ENCODE measurements around the gene VIP. TPM values are rescaled to one million over a fixed set of nuclear protein-coding genes. Genes with fewer than 3 reads are reported as not detected.

VIP gene
- total and polyA plus RNA-seq, 2 of the 8 experiments (the other 6 are each of a cell fraction or from before 2014, with no cell fraction given), result not detected

DNA sequence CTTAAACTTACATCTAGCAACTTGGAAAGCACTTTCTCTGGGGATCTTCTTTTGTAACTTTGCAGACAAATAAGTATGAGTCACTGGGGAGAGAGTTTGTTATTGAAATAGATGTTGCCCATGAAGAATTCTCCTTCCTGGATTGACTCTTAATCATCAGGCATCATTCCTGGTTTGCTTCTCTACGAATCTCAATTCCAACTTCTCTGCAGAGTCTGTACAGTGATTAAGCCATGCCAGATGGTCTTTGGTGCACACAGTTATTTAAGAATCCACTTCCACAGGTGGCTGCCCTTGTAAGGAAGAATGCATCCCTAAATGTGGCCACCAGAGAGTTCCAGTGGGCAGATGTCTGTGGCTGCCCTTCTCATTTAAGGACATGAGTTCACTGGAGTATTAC, 27.2 kb upstream of the VIP start:
- H3K23me2 ChIP-seq (ENCODE audit: low read depth, low read length), result no peaks in the 10 kb centered on the region
- H2BK20ac ChIP-seq (ENCODE audit: low read length), result no peak overlapping the region
- DNase-seq (ENCODE audit: low read depth in 1 of 2, low spot score in 2 of 2), result no peak
- POLR2A ChIA-PET (ENCODE audit: partially characterized antibody), result interaction anchor here (0.7 kb wide), 1 partner anchor 425 kb away, joined by 3 read pairs; no protein-coding TSS in a partner anchor
- no peak overlapping the region for H2BK12ac ChIP-seq (ENCODE audit: low read depth, low read length)
- H2AK5ac ChIP-seq (ENCODE audit: low read depth, low read length), result no peak overlapping the region
- H2BK120ac ChIP-seq (replicated peaks; ENCODE audit: low read depth, low read length), result no peak overlapping the region
- H3K56ac ChIP-seq (replicated peaks; ENCODE audit: insufficient read length, low read depth, low read length), result no peak overlapping the region
- H3K9me3 ChIP-seq (ENCODE audit: insufficient read depth in 2 of 2, low read depth in 1 of 2, low read length in 1 of 2), result no peaks in the 10 kb centered on the region
- CTCF ChIA-PET (ENCODE audit: partially characterized antibody), result interaction anchor here (1.1 kb wide), 1 partner anchor 225 kb away, joined by 3 read pairs; no protein-coding TSS in a partner anchor
- no peaks in the 10 kb centered on the region for H3K27me3 ChIP-seq (replicated peaks in 1 of 4; ENCODE audit: control insufficient read depth in 3 of 4, extremely low read depth in 1 of 4, insufficient read depth in 3 of 4, low read length in 3 of 4)
- FAIRE-seq, result no peak
- WGBS, 2 experiments (ENCODE audit: extremely low coverage in 1 of 2, insufficient coverage in 1 of 2, insufficient read length in 1 of 2, insufficient replicate concordance in 2 of 2, low coverage in 1 of 2, low lambda C conversion rate in 2 of 2, missing lambda C conversion rate in 1 of 2), result 80% methylated on average over 1 of the region's 1 CpG; no CpG with 5 or more reads in 1 of the 2 experiments
- no peak overlapping the region for H3K23ac ChIP-seq (ENCODE audit: insufficient read length)
- H3K36me3 ChIP-seq (ENCODE audit: control insufficient read depth in 2 of 4, insufficient read depth in 4 of 4, low read length in 3 of 4), result no peaks in the 10 kb centered on the region
- H2AFZ ChIP-seq (ENCODE audit: low read length), result no peak overlapping the region
- H3K4me2 ChIP-seq (ENCODE audit: insufficient read depth in 1 of 2, low read depth in 2 of 2, low read length in 2 of 2), result no peak overlapping the region
- H4K20me1 ChIP-seq (replicated peaks in 1 of 2; ENCODE audit: control insufficient read depth in 1 of 2, insufficient read depth in 2 of 2, low read length in 2 of 2), result no peaks in the 10 kb centered on the region
- H4K8ac ChIP-seq (ENCODE audit: extremely low read depth, insufficient read depth, low read length), result no peak overlapping the region
- H3K18ac ChIP-seq (ENCODE audit: extremely low read depth, low read length), result no peak overlapping the region
- H3K4me3 ChIP-seq (ENCODE audit: extremely low read depth in 1 of 4, insufficient read depth in 2 of 4, low read depth in 3 of 4, low read length in 4 of 4), result no peak overlapping the region
- H4K91ac ChIP-seq (replicated peaks; ENCODE audit: insufficient read length, low read length), result no peak overlapping the region
- no peak overlapping the region for H2BK15ac ChIP-seq (ENCODE audit: low read length)
- no peak overlapping the region for H3K14ac ChIP-seq (ENCODE audit: insufficient read length)
- TF ChIP-seq EZH2 (IDR thresholded peaks at IDR 0.05; ENCODE audit: low read depth, low read length, severe bottlenecking), result no peak
- no peak for TF ChIP-seq POLR2AphosphoS5 (IDR thresholded peaks at IDR 0.05; ENCODE audit: low read depth, low read length)
- no peak overlapping the region for H3K27ac ChIP-seq (ENCODE audit: low read depth, low read length)
- no peak overlapping the region for H4K5ac ChIP-seq (ENCODE audit: insufficient read length, low read depth, low read length)
- no peak overlapping the region for H3K9ac ChIP-seq (replicated peaks in 1 of 4; ENCODE audit: extremely low read depth in 1 of 4, low read depth in 3 of 4, low read length in 3 of 4)
- no peak overlapping the region for H3K4ac ChIP-seq (replicated peaks; ENCODE audit: insufficient read length, low read depth, low read length)
- H3K79me2 ChIP-seq (ENCODE audit: control insufficient read depth in 1 of 2, insufficient read depth in 2 of 2, low read length in 2 of 2), result no peaks in the 10 kb centered on the region
- no peak overlapping the region for H2BK5ac ChIP-seq (ENCODE audit: low read depth, low read length)
- no peaks in the 10 kb centered on the region for H3K4me1 ChIP-seq (replicated peaks in 1 of 4; ENCODE audit: control insufficient read depth in 3 of 4, insufficient read depth in 4 of 4, low read length in 3 of 4)
- no peaks in the 10 kb centered on the region for H3K79me1 ChIP-seq (ENCODE audit: low read depth, low read length)
